Subcutaneous adipose tissue (tissue), 4 donors: ENCODE measurements around the gene CIROP. TPM values are rescaled to one million over a fixed set of nuclear protein-coding genes. Genes with fewer than 3 reads are reported as not detected.

Experiments
- total RNA-seq, 4 donors: library from RNA; depleted of rRNA; stranded (reverse); fragments of >200 nt; gene quantifications; one replicate each; pipeline ENCODE4 v1.1.0, GENCODE V29; 2016
- TF ChIP-seq, protein P1 (sequence below): fragments of 450-650 bp; IDR thresholded peaks from one replicate; pipeline ENCODE4 v1.5.1; 2016; ENCODE audit warnings: low read depth, mild to moderate bottlenecking, control low read depth, antibody characterized with exemption, moderate library complexity

Gene CIROP
- total RNA-seq, 4 donors from 2014 or later: not detected

DNA sequence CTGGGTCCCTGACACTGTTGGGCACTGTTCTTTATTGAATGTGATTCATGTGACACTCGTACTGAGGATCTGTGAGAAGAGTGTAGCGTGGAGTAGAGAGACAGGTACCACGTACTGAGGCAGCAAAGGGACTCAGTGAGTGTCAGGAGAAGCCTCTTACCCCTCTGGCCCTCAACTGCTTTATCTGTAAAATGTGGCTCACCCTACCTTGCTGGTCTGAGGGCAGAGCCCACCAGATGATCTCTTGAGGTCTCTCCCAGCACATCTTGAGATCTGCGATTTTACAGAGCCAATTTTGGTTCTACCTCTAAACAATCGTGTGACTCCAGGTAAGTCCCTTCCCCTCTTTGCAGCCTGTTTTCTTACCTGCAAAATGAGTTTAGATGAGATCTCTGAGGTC is 11.1 kb upstream of the CIROP start:
- TF ChIP-seq, protein P1, sequence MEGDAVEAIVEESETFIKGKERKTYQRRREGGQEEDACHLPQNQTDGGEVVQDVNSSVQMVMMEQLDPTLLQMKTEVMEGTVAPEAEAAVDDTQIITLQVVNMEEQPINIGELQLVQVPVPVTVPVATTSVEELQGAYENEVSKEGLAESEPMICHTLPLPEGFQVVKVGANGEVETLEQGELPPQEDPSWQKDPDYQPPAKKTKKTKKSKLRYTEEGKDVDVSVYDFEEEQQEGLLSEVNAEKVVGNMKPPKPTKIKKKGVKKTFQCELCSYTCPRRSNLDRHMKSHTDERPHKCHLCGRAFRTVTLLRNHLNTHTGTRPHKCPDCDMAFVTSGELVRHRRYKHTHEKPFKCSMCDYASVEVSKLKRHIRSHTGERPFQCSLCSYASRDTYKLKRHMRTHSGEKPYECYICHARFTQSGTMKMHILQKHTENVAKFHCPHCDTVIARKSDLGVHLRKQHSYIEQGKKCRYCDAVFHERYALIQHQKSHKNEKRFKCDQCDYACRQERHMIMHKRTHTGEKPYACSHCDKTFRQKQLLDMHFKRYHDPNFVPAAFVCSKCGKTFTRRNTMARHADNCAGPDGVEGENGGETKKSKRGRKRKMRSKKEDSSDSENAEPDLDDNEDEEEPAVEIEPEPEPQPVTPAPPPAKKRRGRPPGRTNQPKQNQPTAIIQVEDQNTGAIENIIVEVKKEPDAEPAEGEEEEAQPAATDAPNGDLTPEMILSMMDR: no peak

DNA sequence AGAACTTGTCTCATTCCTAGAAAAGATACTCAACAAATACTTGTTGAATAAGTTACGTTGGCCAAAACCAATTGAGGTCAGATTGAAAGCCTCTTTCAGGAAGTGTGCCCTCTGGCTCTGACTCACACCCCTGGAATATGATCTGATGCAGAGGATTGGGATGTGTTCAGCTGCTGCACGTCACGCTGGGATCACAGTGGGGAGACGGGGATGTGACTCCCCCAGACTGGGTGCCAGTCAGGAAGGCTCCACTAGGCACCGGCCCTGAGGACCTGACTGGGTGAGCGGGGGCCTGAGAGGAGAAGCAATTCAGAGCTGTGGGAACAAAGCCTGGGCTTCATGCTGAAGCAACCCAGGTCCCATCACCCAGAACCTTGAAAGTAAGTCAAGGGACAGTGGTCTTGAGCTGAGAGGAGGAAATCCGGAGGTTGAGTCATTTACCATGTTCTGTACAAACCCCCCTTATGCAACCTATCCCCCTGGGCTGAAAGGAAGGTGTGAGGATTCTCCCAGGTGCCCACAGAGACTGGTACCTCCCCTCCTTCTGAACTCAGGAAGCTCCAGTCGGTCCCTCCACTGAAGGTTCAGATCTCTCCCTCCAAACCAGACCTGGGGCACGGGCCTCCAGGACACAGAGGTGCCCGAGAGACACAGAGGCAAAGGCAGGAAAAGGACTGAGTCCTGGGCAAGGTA is 10.4 kb upstream of the CIROP start:
- TF ChIP-seq, protein P1: no peak

DNA sequence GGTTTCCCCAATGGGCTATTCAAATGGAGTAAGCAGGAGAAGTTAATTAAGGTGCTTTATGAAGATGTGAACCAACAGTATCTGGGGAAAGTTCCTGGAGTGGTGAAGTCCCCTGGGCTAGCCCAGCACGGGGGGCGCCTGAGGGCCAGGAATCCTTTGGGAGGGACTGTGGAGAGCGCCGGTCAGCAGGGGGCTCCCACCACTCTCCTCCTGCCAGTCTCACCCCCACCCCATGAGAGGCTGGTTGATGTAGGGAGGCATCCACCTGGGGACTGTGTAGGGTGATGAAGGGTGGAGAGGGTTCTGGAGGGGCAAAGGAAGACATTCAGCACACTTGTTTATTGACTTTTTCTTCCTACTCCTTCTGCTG is 9.9 kb upstream of the CIROP start:
- TF ChIP-seq, protein P1: no peak

DNA sequence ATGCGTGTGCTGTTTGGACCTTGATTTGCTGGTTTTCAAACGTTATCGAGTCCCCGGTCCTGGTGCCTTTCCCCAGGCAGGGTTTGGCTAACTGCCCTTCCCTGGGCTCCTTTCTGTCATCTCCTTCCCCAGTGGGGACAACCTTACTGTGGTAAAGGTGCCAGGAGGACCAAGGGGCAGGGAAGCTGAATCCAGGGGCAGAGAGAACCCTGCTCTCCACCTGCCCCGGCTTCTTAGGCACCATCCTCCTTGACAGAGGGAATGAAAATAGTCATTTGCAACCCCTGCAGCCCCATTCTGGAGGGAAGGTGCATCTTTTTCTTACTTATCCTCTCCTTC is 9.3 kb upstream of the CIROP start:
- TF ChIP-seq, protein P1: no peak

DNA sequence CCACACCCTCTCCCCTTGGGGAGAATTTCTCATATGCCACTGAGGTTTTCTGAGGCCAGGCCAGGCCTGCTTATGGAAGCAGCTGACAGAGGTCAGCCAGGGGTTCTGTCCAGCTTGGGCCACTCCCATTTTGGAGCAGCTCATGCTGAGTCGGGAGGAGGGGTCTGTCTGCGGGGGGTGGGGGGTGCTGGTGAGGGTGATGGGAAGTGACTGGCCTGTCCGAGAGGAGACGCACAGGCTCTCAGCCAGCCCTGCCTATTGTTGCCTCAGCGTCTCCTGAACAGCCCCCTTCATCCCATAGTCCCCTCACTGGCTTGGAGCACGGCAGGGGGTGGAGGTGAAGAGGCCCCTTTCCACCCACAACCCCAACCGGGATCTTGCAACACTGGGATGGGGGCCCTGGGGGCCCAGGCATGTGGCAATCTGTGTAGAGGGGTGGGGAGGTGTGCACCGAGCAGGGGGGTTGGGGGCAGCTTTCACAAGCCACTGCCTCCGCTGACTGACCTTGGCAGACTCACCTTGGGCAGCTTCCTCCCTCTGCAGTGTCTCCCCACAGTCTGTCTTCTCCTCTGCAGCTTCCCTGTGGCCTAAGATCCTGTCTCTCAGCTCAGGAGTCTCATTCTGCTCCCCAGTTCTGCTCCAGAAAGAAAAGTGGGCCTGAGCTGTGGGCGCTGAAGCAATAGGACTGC is 8.8 kb upstream of the CIROP start:
- TF ChIP-seq, protein P1: no peak

DNA sequence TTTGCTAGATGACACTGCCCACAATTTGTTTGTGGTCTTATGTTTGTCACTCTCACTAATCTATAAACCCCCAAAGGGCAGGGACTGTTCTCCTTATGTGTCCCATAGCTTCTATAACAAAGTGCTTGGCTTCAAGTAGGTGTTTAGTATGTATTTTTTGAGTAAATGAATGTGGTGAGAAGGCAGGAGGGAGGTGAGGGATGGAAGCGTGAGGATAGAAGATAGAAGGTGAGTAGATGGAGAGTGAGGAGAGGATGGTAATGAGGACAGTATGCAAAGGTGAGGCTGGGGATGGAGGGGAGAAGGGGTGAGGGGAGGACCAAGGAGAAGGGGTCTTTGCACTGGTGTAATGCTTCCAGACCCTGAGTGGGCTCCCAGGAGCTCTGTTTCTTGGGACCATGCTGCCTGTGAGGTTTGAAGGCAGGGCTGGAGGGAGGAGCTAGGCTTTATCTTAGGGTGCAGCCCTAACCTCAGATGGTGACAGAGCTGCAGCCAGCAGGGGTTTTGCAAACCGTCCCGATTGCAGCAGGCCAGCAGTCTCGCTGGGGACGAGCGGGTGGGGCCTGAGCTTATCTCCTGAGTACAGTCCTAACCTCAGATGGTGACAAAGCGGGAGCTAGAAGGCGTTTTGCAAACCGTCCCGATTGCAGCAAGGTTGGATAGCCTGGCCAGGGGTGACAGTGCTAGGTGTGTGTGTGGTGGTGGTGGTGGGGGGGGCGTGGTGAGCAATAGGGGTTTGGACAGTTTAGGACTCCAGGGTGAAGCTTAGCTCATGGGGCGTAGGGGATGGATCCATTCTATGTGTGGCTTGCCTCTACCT is 7.8 kb upstream of the CIROP start:
- TF ChIP-seq, protein P1: no peak
